HL-60 (cell line): ENCODE data around the gene QPCT.

Experiments used
- DNase-seq, 2 experiments: peaks; one replicate each; pipeline ENCODE4 v3.0.0-alpha.2; 2010 to 2020; ENCODE audit warnings: low read depth in 1 of 2, low spot score in 1 of 2
- H3K27ac ChIP-seq: fragments of 250-450 bp; sonication (Bioruptor Pico); replicated peaks from 2 replicates; pipeline ENCODE4 v1.5.1; 2020; ENCODE audit warnings: mild to moderate bottlenecking, moderate library complexity
- H3K27me3 ChIP-seq: fragments of 250-450 bp; sonication (Bioruptor Pico); 2 replicates; pipeline ENCODE4 v1.5.1; 2021; ENCODE audit warnings: mild to moderate bottlenecking, moderate library complexity; ENCODE audit not compliant: insufficient read depth, poor library complexity, severe bottlenecking
- H3K4me3 ChIP-seq: replicated peaks from 2 replicates; pipeline ENCODE4 v1.5.1; 2011; ENCODE audit warnings: mild to moderate bottlenecking, control low read depth, low read length; ENCODE audit not compliant: insufficient read depth
- GABPA ChIP-seq: IDR thresholded peaks from 2 replicates; pipeline ENCODE4 v1.6.1; 2012; ENCODE audit warnings: low read depth
- POLR2AphosphoS5 ChIP-seq: IDR thresholded peaks from 2 replicates; pipeline ENCODE4 v1.6.1; 2012; ENCODE audit warnings: low read depth
- SPI1 ChIP-seq: IDR thresholded peaks from 2 replicates; pipeline ENCODE4 v1.6.1; 2012; ENCODE audit warnings: low read depth, mild to moderate bottlenecking, borderline replicate concordance
- TF ChIP-seq, protein P1 (sequence below): IDR thresholded peaks from 2 replicates; pipeline ENCODE4 v1.6.1; 2012; ENCODE audit warnings: low read depth; ENCODE audit not compliant: insufficient replicate concordance
- TF ChIP-seq, protein P2 (sequence below): IDR thresholded peaks from one replicate; pipeline ENCODE4 v1.5.1; 2011; ENCODE audit warnings: low read length, control low read depth, inconsistent platforms; ENCODE audit not compliant: insufficient read depth

QPCT gene

DNA sequence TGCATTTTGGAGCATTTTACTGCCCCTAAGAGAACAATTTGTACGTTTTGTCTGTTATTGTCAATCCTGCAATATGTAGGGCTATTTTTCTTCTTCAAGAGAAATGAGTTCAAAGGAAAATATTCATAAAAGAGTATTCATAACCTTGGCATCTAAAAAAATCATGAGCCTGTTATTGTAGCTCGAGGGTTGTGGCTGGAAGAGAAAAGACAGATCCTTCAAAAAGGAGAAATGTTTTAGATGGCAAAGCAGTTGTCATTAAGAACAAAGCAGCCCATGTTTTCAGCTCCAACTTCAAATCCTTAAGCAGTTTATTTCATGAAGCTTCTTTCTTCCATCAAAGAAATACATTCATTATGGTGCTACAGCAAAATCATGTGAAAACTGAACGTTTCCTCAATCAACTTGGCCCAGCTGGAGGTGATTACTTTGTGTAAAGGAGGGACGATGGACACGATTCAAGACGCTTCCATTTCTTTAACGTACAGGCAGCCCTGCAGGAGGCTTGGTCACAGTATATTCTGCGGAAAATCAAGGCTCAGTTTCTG is 31.4 kb downstream of the QPCT start:
- no peak overlapping the region for H3K27ac ChIP-seq
- no peak overlapping the region for H3K4me3 ChIP-seq
- no peak for DNase-seq
- no peaks in the 10 kb centered on the region for H3K27me3 ChIP-seq
- TF ChIP-seq, protein P1, sequence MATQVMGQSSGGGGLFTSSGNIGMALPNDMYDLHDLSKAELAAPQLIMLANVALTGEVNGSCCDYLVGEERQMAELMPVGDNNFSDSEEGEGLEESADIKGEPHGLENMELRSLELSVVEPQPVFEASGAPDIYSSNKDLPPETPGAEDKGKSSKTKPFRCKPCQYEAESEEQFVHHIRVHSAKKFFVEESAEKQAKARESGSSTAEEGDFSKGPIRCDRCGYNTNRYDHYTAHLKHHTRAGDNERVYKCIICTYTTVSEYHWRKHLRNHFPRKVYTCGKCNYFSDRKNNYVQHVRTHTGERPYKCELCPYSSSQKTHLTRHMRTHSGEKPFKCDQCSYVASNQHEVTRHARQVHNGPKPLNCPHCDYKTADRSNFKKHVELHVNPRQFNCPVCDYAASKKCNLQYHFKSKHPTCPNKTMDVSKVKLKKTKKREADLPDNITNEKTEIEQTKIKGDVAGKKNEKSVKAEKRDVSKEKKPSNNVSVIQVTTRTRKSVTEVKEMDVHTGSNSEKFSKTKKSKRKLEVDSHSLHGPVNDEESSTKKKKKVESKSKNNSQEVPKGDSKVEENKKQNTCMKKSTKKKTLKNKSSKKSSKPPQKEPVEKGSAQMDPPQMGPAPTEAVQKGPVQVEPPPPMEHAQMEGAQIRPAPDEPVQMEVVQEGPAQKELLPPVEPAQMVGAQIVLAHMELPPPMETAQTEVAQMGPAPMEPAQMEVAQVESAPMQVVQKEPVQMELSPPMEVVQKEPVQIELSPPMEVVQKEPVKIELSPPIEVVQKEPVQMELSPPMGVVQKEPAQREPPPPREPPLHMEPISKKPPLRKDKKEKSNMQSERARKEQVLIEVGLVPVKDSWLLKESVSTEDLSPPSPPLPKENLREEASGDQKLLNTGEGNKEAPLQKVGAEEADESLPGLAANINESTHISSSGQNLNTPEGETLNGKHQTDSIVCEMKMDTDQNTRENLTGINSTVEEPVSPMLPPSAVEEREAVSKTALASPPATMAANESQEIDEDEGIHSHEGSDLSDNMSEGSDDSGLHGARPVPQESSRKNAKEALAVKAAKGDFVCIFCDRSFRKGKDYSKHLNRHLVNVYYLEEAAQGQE, result no peak
- no peak for TF ChIP-seq POLR2AphosphoS5
- no peak for TF ChIP-seq SPI1
- TF ChIP-seq, protein P2, sequence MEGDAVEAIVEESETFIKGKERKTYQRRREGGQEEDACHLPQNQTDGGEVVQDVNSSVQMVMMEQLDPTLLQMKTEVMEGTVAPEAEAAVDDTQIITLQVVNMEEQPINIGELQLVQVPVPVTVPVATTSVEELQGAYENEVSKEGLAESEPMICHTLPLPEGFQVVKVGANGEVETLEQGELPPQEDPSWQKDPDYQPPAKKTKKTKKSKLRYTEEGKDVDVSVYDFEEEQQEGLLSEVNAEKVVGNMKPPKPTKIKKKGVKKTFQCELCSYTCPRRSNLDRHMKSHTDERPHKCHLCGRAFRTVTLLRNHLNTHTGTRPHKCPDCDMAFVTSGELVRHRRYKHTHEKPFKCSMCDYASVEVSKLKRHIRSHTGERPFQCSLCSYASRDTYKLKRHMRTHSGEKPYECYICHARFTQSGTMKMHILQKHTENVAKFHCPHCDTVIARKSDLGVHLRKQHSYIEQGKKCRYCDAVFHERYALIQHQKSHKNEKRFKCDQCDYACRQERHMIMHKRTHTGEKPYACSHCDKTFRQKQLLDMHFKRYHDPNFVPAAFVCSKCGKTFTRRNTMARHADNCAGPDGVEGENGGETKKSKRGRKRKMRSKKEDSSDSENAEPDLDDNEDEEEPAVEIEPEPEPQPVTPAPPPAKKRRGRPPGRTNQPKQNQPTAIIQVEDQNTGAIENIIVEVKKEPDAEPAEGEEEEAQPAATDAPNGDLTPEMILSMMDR, result no peak
- no peak for TF ChIP-seq GABPA

DNA sequence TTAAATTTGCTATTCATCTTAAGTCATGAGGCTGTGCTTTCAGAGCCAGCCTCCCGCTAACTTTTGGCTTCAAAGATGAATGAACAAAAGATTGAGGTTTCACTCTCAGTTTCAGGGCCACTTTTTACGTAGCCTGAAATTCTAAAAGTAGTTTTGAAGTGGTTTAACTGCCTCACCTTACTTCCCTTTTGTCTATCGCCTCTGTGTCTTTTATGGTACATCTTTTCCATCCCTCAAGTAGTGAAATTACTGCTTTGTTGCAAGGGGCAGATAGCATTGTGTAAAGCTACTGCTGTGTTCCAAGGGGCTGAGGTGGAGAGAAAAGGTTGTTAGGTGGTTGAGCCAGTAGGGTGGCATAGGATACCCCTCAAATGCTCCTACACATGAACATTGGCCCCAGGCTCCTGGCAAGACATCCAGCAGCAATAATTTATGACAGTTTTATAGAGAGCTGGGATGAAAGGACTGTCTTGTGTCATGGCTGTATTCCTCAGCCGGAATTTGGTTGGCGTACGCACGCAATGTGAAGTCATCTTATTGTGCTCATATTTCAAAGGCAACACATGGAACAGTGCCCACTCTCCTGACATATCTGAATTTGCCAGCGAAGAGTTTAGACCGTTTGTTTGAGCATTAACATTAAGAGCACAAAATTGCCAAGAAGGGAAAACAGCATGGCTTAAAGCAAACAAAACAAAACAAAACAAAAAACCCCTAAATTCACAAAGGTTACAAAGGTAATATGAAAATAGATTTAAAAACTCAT is 32.2 kb downstream of the QPCT start:
- no peaks in the 10 kb centered on the region for H3K27me3 ChIP-seq
- no peak overlapping the region for H3K4me3 ChIP-seq
- H3K27ac ChIP-seq, result no peak overlapping the region
- TF ChIP-seq GABPA, result no peak
- no peak for TF ChIP-seq SPI1
- TF ChIP-seq, protein P2, result no peak
- TF ChIP-seq POLR2AphosphoS5, result no peak
- TF ChIP-seq, protein P1, result no peak
- no peak for DNase-seq

DNA sequence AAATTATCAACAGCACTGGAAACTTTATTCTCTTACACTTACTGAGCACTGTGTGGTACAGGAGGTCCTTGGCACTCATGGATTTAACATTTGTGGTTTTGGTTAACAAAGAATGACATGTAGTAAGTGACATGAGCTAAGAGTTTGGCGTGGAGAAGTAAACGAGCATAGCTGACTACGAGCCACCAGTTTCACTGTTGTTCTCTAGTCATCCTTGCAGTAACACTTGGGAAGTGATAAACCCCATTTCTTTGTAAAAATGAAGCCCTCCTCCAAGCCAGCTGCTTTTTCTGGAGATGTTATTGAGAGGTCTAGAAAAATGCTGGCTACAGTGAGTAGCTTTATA is 32.7 kb downstream of the QPCT start:
- no peak for TF ChIP-seq SPI1
- TF ChIP-seq, protein P1, result no peak
- TF ChIP-seq, protein P2, result no peak
- no peak for TF ChIP-seq GABPA
- TF ChIP-seq POLR2AphosphoS5, result no peak
- no peak overlapping the region for H3K27ac ChIP-seq
- H3K27me3 ChIP-seq, result no peaks in the 10 kb centered on the region
- no peak overlapping the region for H3K4me3 ChIP-seq
- DNase-seq, result no peak
